ENCODE data around the gene PSORS1C2.

DNA sequence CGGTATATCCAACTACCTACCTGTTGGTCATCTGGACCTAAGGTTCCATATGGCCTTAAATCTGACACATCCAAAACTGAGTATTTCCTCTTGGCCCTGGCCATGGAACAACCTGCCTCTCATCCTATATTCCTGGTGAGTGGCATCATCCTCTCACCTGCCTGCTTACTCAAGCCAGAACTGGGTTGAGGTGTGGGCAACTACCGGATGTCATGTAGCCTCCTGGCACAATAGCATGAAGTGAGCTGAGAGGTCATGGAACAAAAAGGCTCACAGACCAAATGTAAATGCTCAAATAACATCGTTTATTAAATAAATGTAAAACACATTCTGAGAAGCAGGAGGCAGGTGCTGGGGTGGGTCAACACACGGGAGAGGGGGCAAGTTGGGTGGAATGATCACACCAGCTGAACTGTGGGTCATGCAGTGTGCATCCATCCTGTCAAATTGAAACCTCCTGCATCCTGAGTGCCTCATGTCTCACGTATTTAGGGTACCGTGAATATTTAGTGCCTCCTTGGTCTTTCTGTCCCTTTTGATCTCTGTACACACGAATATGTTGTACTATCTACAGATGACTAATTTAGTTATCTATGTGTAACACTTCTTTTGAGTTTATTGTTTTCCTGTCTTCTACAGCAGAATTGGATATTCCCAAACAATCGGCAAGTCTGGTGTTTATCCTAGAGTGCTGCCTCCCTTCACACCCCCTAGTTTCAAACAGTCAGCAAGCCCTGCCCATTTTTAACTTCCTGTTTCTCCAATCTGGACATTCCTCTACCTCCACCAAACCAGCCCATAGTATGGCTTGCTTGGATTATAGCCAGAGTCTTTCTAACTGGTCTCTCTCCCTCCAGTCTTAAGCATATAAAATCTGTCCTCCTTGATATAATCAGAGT, 39.5 kb upstream of the PSORS1C2 start:
- TF ChIP-seq, protein P1, sequence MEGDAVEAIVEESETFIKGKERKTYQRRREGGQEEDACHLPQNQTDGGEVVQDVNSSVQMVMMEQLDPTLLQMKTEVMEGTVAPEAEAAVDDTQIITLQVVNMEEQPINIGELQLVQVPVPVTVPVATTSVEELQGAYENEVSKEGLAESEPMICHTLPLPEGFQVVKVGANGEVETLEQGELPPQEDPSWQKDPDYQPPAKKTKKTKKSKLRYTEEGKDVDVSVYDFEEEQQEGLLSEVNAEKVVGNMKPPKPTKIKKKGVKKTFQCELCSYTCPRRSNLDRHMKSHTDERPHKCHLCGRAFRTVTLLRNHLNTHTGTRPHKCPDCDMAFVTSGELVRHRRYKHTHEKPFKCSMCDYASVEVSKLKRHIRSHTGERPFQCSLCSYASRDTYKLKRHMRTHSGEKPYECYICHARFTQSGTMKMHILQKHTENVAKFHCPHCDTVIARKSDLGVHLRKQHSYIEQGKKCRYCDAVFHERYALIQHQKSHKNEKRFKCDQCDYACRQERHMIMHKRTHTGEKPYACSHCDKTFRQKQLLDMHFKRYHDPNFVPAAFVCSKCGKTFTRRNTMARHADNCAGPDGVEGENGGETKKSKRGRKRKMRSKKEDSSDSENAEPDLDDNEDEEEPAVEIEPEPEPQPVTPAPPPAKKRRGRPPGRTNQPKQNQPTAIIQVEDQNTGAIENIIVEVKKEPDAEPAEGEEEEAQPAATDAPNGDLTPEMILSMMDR (IDR thresholded peaks at IDR 0.05), result no peak
- TF ChIP-seq, protein P2, sequence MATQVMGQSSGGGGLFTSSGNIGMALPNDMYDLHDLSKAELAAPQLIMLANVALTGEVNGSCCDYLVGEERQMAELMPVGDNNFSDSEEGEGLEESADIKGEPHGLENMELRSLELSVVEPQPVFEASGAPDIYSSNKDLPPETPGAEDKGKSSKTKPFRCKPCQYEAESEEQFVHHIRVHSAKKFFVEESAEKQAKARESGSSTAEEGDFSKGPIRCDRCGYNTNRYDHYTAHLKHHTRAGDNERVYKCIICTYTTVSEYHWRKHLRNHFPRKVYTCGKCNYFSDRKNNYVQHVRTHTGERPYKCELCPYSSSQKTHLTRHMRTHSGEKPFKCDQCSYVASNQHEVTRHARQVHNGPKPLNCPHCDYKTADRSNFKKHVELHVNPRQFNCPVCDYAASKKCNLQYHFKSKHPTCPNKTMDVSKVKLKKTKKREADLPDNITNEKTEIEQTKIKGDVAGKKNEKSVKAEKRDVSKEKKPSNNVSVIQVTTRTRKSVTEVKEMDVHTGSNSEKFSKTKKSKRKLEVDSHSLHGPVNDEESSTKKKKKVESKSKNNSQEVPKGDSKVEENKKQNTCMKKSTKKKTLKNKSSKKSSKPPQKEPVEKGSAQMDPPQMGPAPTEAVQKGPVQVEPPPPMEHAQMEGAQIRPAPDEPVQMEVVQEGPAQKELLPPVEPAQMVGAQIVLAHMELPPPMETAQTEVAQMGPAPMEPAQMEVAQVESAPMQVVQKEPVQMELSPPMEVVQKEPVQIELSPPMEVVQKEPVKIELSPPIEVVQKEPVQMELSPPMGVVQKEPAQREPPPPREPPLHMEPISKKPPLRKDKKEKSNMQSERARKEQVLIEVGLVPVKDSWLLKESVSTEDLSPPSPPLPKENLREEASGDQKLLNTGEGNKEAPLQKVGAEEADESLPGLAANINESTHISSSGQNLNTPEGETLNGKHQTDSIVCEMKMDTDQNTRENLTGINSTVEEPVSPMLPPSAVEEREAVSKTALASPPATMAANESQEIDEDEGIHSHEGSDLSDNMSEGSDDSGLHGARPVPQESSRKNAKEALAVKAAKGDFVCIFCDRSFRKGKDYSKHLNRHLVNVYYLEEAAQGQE (IDR thresholded peaks at IDR 0.05), result no peak
- TF ChIP-seq, protein P3, sequence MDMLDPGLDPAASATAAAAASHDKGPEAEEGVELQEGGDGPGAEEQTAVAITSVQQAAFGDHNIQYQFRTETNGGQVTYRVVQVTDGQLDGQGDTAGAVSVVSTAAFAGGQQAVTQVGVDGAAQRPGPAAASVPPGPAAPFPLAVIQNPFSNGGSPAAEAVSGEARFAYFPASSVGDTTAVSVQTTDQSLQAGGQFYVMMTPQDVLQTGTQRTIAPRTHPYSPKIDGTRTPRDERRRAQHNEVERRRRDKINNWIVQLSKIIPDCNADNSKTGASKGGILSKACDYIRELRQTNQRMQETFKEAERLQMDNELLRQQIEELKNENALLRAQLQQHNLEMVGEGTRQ (IDR thresholded peaks at IDR 0.05), result no peak
- TF ChIP-seq CEBPB (IDR thresholded peaks at IDR 0.05), result no peak
- no peak for TF ChIP-seq ZNF302 (CRISPR knock-in tag; IDR thresholded peaks at IDR 0.05)
- TF ChIP-seq PHF8 (IDR thresholded peaks at IDR 0.05; ENCODE audit: borderline replicate concordance, low read depth), result no peak

Measured in A549 (cell line).